WTC11 (cell line): ENCODE measurements around the gene POFUT2. TPM values are rescaled to one million over a fixed set of nuclear protein-coding genes. Genes with fewer than 3 reads are reported as not detected.
"Not testable (repeated sequence)": the region's sequence is repeated elsewhere in the genome, so short reads cannot be mapped to it uniquely, and the experiment has no call there.

ENCODE experiments used
- ATAC-seq: fragments of 200-7000 bp; cut with Tn5 transposase; 2 replicates; pipeline ENCODE4 v1.10.0; 2021; ENCODE audit warnings: mild to moderate bottlenecking, moderate library complexity
- CTCF ChIA-PET: fragments of 300-600 bp; sonication (Branson Sonifier 250); formaldehyde crosslinking; loops from one replicate; lab custom pipeline; 2021; ENCODE audit warnings: antibody characterized with exemption; lab: Charles Lee
- POLR2A ChIA-PET: fragments of 350-600 bp; sonication (Branson Sonifier 250); formaldehyde crosslinking; loops from one replicate; lab custom pipeline; 2021; ENCODE audit warnings: antibody characterized with exemption; lab: Charles Lee
- DNase-seq: peaks from one replicate; pipeline ENCODE4 v3.0.0; 2021; ENCODE audit warnings: low spot score
- H3K27ac Mint-ChIP-seq: 2 replicates; pipeline ENCODE4 v1.8.0; 2021; ENCODE audit warnings: mixed read lengths
- H3K27me3 Mint-ChIP-seq: 2 replicates; pipeline ENCODE4 v1.8.0; 2021; ENCODE audit warnings: low read depth, mild to moderate bottlenecking, moderate library complexity, mixed read lengths
- H3K36me3 Mint-ChIP-seq: 2 replicates; pipeline ENCODE4 v1.8.0; 2021; ENCODE audit warnings: mixed read lengths
- H3K4me1 Mint-ChIP-seq: 2 replicates; pipeline ENCODE4 v1.8.0; 2022; ENCODE audit warnings: mixed read lengths
- H3K4me3 Mint-ChIP-seq: 2 replicates; pipeline ENCODE4 v1.8.0; 2021; ENCODE audit warnings: mild to moderate bottlenecking, moderate library complexity, mixed read lengths
- H3K9me3 Mint-ChIP-seq: 2 replicates; pipeline ENCODE4 v1.8.0; 2021; ENCODE audit warnings: mixed read lengths
- CREM ChIP-seq: sonication (generic); formaldehyde crosslinking; IDR thresholded peaks from 2 replicates; pipeline ENCODE4 v1.8.1; 2022; ENCODE audit warnings: mild to moderate bottlenecking, missing genetic modification reagents, moderate library complexity
- ESRRA ChIP-seq: sonication (generic); formaldehyde crosslinking; IDR thresholded peaks from 2 replicates; pipeline ENCODE4 v1.8.1; 2022; ENCODE audit warnings: mild to moderate bottlenecking, missing genetic modification reagents, borderline replicate concordance
- GABPB1 ChIP-seq: sonication (generic); formaldehyde crosslinking; IDR thresholded peaks from 2 replicates; pipeline ENCODE4 v1.8.1; 2023; ENCODE audit warnings: mild to moderate bottlenecking, missing genetic modification reagents
- HMGA2 ChIP-seq: fragments of 250-450 bp; sonication (Bioruptor Pico); IDR thresholded peaks from 2 replicates; pipeline ENCODE4 v1.4.0; 2021; ENCODE audit warnings: mild to moderate bottlenecking, moderate library complexity
- HMGXB4 ChIP-seq: sonication (generic); formaldehyde crosslinking; IDR thresholded peaks from 2 replicates; pipeline ENCODE4 v1.8.1; 2023; ENCODE audit warnings: mild to moderate bottlenecking, moderate library complexity, missing genetic modification reagents
- NFATC4 ChIP-seq: fragments of 250-450 bp; sonication (Bioruptor Pico); IDR thresholded peaks from 2 replicates; pipeline ENCODE4 v1.9.0; 2021; ENCODE audit warnings: mild to moderate bottlenecking
- NFYB ChIP-seq: sonication (generic); formaldehyde crosslinking; conservative IDR thresholded peaks from 2 replicates; pipeline ENCODE4 v1.8.0; 2022; ENCODE audit warnings: low read depth, missing genetic modification reagents
- NR2C2 ChIP-seq: sonication (generic); formaldehyde crosslinking; IDR thresholded peaks from 2 replicates; pipeline ENCODE4 v1.8.0; 2022; ENCODE audit warnings: mild to moderate bottlenecking, missing genetic modification reagents
- SP1 ChIP-seq: sonication (generic); formaldehyde crosslinking; conservative IDR thresholded peaks from 2 replicates; pipeline ENCODE4 v1.8.1; 2022; ENCODE audit warnings: missing genetic modification reagents
- TCF7 ChIP-seq: sonication (generic); formaldehyde crosslinking; IDR thresholded peaks from 2 replicates; pipeline ENCODE4 v1.8.0; 2022; ENCODE audit warnings: mild to moderate bottlenecking, low read depth, missing genetic modification reagents, moderate library complexity
- TP53 ChIP-seq: sonication (generic); formaldehyde crosslinking; IDR thresholded peaks from 2 replicates; pipeline ENCODE4 v1.8.1; 2023; ENCODE audit warnings: mild to moderate bottlenecking, missing genetic modification reagents
- ZNF121 ChIP-seq: sonication (generic); formaldehyde crosslinking; IDR thresholded peaks from 2 replicates; pipeline ENCODE4 v1.8.0; 2023; ENCODE audit warnings: missing genetic modification reagents
- ZNF317 ChIP-seq: sonication (generic); formaldehyde crosslinking; IDR thresholded peaks from 2 replicates; pipeline ENCODE4 v1.8.1; 2023; ENCODE audit warnings: low read depth, mild to moderate bottlenecking, moderate library complexity, missing genetic modification reagents, borderline replicate concordance
- ZNF416 ChIP-seq: fragments of 250-450 bp; sonication (Bioruptor Pico); IDR thresholded peaks from 2 replicates; pipeline ENCODE4 v1.9.0; 2021; ENCODE audit warnings: mild to moderate bottlenecking, inconsistent platforms
- ZNF423 ChIP-seq: fragments of 250-450 bp; sonication (Bioruptor Pico); IDR thresholded peaks from 2 replicates; pipeline ENCODE4 v2.1.2; 2022; ENCODE audit warnings: mild to moderate bottlenecking, moderate library complexity
- ZNF425 ChIP-seq: fragments of 250-450 bp; sonication (Bioruptor Pico); conservative IDR thresholded peaks from 2 replicates; pipeline ENCODE4 v1.9.0; 2021; ENCODE audit warnings: mild to moderate bottlenecking
- total RNA-seq: library from RNA; stranded (reverse); gene quantifications from 3 replicates; pipeline ENCODE4 v1.2.3, GENCODE V29; 2021
- TF ChIP-seq, protein P1 (sequence below): sonication (generic); formaldehyde crosslinking; IDR thresholded peaks from 2 replicates; pipeline ENCODE4 v1.8.0; 2022; ENCODE audit warnings: mild to moderate bottlenecking, missing genetic modification reagents
- TF ChIP-seq, protein P2 (sequence below): sonication (generic); formaldehyde crosslinking; conservative IDR thresholded peaks from 2 replicates; pipeline ENCODE4 v1.8.1; 2022; ENCODE audit warnings: mild to moderate bottlenecking, missing genetic modification reagents
- TF ChIP-seq, protein P3 (sequence below): sonication (generic); formaldehyde crosslinking; IDR thresholded peaks from 2 replicates; pipeline ENCODE4 v1.8.0; 2023; ENCODE audit warnings: mild to moderate bottlenecking, missing genetic modification reagents

The POFUT2 gene
- total RNA-seq, 1 experiment from 2014 or later: 39.7 TPM

DNA sequence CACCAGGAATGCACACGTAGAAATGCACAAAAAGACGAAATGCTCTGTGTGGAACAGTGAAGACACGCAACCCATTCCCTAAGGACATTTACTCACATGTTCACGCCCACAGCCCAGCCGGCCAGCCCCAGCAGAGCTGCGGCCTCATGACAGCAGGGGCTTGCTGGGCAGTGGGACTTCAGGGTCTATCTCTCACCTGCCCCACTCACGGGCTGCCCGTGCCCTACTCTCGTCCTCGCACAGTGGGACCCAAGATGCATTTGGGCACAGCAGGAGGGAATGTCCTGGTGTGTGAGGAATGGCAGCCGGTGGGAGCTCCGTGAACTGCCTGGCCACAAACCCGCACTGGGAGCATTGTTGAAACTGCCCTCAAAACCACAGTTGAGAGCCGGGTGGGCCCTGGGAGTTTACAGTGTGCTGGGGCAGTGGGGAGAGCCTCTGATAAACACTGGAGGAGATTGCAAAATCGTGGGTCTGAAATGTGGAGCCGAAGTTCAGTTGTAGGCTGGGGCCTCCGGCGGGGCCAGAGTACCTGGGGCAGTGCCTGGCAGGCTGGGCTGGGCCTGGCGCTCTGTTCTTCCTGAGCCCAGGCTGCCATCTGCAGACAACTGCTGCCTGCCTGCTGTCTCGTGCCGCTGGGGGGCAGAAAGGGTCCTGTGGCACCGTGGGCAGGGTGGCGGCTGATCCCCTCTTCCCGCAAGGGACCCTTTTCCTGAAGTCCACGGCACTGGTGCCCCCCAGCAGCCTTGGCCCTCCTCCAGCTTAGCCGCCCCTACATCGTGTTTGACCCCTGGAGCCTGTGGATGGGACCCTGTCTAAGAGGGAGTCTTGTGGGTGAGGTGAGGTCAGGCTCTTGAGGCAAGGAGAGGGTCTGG, 20.7 kb upstream of the POFUT2 start (continued):
- TF ChIP-seq CREM (CRISPR knock-in tag) (no peak), ESRRA (CRISPR knock-in tag) (no peak)

- H3K4me1 Mint-ChIP-seq, H3K36me3 Mint-ChIP-seq, ATAC-seq, DNase-seq, H3K4me3 Mint-ChIP-seq, H3K27me3 Mint-ChIP-seq, POLR2A ChIA-PET, H3K27ac Mint-ChIP-seq, H3K9me3 Mint-ChIP-seq: not testable (repeated sequence)
- CTCF ChIA-PET: interaction anchor here (1.8 to 2.1 kb wide), 7 partner anchors 8 to 169 kb away, joined by 9 to 47 read pairs (median 24); no protein-coding TSS in a partner anchor
Observed at GRCh38 chr21:45307597-45308158, 20.0 kb upstream of the POFUT2 start.

DNA sequence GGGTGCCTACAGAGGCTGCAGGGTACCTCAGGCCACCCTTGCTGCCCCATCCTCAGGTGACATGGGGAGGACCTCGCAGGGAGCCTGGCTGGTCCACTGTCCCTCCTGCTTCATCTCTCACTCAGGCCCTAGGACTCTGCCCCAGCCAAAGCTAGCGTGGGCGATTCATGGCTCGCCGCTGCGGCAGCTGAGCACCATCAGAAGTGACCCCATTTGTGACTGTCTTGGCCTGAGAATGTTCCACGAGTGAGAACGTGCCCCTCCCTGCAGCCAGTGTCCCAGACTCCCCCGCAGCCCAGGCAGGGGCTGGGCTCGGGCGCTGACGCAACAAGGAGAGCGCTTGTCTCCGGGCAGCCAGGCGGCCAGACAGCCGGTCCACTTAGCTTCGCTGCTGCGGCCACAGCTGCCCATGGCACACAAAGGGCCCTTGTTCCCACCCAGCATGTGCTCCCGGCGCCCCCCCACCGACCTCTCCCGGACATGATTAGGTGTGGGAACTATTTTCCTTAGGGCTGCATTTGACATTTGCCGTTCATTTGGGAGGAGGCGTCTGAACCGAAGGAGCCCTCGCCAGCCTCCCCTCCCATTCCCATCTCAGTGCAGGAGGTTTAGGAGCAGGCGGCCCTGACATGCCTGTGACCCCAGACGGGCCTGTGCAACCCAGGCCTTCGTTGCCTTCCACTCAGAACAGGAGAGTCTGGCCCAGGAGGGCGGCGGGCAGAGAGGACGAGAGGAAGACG, 19.3 kb upstream of the POFUT2 start:
- no peaks in the 10 kb centered on the region for H3K36me3 Mint-ChIP-seq
- peak; percentile 98 for TF ChIP-seq GABPB1
- TF ChIP-seq ZNF423 (CRISPR knock-in tag): no peak
- peaks cover 6% of the 10 kb centered on the region; the same call in 1 of the 2 replicates for H3K4me1 Mint-ChIP-seq
- H3K4me3 Mint-ChIP-seq: no peak overlapping the region
- ATAC-seq (no peak), DNase-seq (peak; percentile 9)
- POLR2A ChIA-PET: no interaction called here
- H3K27me3 Mint-ChIP-seq: peaks cover under 1% of the 10 kb centered on the region; the same call in 1 of the 2 replicates
- CTCF ChIA-PET: interaction anchor here (0.9 kb wide), 1 partner anchor 168 kb away, joined by 3 read pairs; no protein-coding TSS in a partner anchor
- H3K9me3 Mint-ChIP-seq: peaks cover 2% of the 10 kb centered on the region
- no peak overlapping the region for H3K27ac Mint-ChIP-seq

GRCh38 chr21:45306453-45306831, 18.7 kb upstream of the POFUT2 start:
- Mint-ChIP-seq H3K4me3 (no peak overlapping the region), H3K4me1 (peaks cover 6% of the 10 kb centered on the region; the same call in 1 of the 2 replicates), H3K36me3 (no peaks in the 10 kb centered on the region), H3K27me3 (no peaks in the 10 kb centered on the region), H3K9me3 (no peaks in the 10 kb centered on the region), H3K27ac (no peak overlapping the region)
- POLR2A ChIA-PET: no interaction called here
- CTCF ChIA-PET: interaction anchor here (0.9 kb wide), 1 partner anchor 168 kb away, joined by 3 read pairs; no protein-coding TSS in a partner anchor
- ATAC-seq (no peak), DNase-seq (peak; percentile 13)
- TF ChIP-seq ZNF416 (CRISPR knock-in tag) (no peak), ZNF317 (CRISPR knock-in tag) (no peak), ZNF425 (CRISPR knock-in tag) (no peak), SP1 (CRISPR knock-in tag) (no peak), HMGXB4 (no peak), TCF7 (CRISPR knock-in tag) (no peak), ZNF121 (CRISPR knock-in tag) (no peak), GABPB1 (no peak), NFYB (CRISPR knock-in tag) (no peak), TP53 (CRISPR knock-in tag) (no peak), NFATC4 (no peak), NR2C2 (no peak), HMGA2 (CRISPR knock-in tag) (no peak)
- TF ChIP-seq, protein P1, sequence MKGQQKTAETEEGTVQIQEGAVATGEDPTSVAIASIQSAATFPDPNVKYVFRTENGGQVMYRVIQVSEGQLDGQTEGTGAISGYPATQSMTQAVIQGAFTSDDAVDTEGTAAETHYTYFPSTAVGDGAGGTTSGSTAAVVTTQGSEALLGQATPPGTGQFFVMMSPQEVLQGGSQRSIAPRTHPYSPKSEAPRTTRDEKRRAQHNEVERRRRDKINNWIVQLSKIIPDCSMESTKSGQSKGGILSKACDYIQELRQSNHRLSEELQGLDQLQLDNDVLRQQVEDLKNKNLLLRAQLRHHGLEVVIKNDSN (CRISPR knock-in tag): no peak
- TF ChIP-seq, protein P2, sequence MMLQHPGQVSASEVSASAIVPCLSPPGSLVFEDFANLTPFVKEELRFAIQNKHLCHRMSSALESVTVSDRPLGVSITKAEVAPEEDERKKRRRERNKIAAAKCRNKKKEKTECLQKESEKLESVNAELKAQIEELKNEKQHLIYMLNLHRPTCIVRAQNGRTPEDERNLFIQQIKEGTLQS: no peak
- TF ChIP-seq, protein P3, sequence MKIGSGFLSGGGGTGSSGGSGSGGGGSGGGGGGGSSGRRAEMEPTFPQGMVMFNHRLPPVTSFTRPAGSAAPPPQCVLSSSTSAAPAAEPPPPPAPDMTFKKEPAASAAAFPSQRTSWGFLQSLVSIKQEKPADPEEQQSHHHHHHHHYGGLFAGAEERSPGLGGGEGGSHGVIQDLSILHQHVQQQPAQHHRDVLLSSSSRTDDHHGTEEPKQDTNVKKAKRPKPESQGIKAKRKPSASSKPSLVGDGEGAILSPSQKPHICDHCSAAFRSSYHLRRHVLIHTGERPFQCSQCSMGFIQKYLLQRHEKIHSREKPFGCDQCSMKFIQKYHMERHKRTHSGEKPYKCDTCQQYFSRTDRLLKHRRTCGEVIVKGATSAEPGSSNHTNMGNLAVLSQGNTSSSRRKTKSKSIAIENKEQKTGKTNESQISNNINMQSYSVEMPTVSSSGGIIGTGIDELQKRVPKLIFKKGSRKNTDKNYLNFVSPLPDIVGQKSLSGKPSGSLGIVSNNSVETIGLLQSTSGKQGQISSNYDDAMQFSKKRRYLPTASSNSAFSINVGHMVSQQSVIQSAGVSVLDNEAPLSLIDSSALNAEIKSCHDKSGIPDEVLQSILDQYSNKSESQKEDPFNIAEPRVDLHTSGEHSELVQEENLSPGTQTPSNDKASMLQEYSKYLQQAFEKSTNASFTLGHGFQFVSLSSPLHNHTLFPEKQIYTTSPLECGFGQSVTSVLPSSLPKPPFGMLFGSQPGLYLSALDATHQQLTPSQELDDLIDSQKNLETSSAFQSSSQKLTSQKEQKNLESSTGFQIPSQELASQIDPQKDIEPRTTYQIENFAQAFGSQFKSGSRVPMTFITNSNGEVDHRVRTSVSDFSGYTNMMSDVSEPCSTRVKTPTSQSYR (CRISPR knock-in tag): no peak
